Tibial artery (tissue), 4 donors: Measurements from ENCODE around the gene PSMA6.

Experiments used
- DNase-seq, 2 donors: peaks; one replicate each; pipeline ENCODE4 v3.0.0-alpha.2; 2019
- H3K27ac ChIP-seq, 2 donors: fragments of 200-600 bp; sonication (generic) in 1 of 2; 1 replicate in 1 of 2; 2 replicates in 1 of 2; pipeline ENCODE4 v1.5.1; 2018 to 2019; ENCODE audit warnings: mild to moderate bottlenecking in 1 of 2
- H3K27me3 ChIP-seq, 2 donors: fragments of 200-600 bp; sonication (generic) in 1 of 2; one replicate each; pipeline versions ENCODE4 v1.5.1 to v1.6.0; 2016 to 2019
- H3K36me3 ChIP-seq, 3 donors: fragments of 200-600 bp; sonication (generic) in 2 of 3; one replicate each; pipeline ENCODE4 v1.5.1; 2016 to 2019; ENCODE audit warnings: mild to moderate bottlenecking in 2 of 3
- H3K4me1 ChIP-seq, 4 donors: fragments of 200-600 bp; sonication (generic) in 2 of 4; 1 replicate in 3 of 4; 2 replicates in 1 of 4; pipeline ENCODE4 v1.5.1; 2016 to 2019
- H3K4me3 ChIP-seq, 2 donors: fragments of 200-600 bp; sonication (generic) in 1 of 2; 1 replicate in 1 of 2; 2 replicates in 1 of 2; pipeline ENCODE4 v1.5.1; 2018 to 2019; ENCODE audit warnings: mild to moderate bottlenecking in 2 of 2
- H3K9me3 ChIP-seq, 3 donors: fragments of 200-600 bp; sonication (generic) in 1 of 3; one replicate each; pipeline ENCODE4 v1.5.1; 2016 to 2019
- intact Hi-C: fragments of 100-400 bp; cut with DNase I; formaldehyde crosslinking; loops from one replicate; pipeline ENCODE4 v1.15.0; 2023; ENCODE audit warnings: low total_unique reads
- TF ChIP-seq, protein P1 (sequence below), 2 experiments: fragments of 200-600 bp in 1 of 2; fragments of 450-650 bp in 1 of 2; IDR thresholded peaks; one replicate each; pipeline ENCODE4 v1.5.1; 2017 to 2019; ENCODE audit warnings: antibody characterized with exemption in 2 of 2, mild to moderate bottlenecking in 1 of 2, moderate library complexity in 1 of 2

PSMA6 gene

GRCh38 chr14:35304812-35305462 is 12.8 kb downstream of the PSMA6 start:
- intact Hi-C loops = no loop called here
- no peak overlapping the region for H3K4me3 ChIP-seq
- peaks cover 0 to 22% (median 5%) of the 10 kb centered on the region in 4 donors for H3K4me1 ChIP-seq
- TF ChIP-seq, protein P1, sequence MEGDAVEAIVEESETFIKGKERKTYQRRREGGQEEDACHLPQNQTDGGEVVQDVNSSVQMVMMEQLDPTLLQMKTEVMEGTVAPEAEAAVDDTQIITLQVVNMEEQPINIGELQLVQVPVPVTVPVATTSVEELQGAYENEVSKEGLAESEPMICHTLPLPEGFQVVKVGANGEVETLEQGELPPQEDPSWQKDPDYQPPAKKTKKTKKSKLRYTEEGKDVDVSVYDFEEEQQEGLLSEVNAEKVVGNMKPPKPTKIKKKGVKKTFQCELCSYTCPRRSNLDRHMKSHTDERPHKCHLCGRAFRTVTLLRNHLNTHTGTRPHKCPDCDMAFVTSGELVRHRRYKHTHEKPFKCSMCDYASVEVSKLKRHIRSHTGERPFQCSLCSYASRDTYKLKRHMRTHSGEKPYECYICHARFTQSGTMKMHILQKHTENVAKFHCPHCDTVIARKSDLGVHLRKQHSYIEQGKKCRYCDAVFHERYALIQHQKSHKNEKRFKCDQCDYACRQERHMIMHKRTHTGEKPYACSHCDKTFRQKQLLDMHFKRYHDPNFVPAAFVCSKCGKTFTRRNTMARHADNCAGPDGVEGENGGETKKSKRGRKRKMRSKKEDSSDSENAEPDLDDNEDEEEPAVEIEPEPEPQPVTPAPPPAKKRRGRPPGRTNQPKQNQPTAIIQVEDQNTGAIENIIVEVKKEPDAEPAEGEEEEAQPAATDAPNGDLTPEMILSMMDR (IDR thresholded peaks at IDR 0.05) = no peak
- H3K9me3 ChIP-seq = no peaks in the 10 kb centered on the region
- no peak overlapping the region for H3K27ac ChIP-seq
- H3K36me3 ChIP-seq = peaks cover 7 to 12% (median 11%) of the 10 kb centered on the region in 3 donors
- DNase-seq = no peak
- H3K27me3 ChIP-seq = no peaks in the 10 kb centered on the region

DNA sequence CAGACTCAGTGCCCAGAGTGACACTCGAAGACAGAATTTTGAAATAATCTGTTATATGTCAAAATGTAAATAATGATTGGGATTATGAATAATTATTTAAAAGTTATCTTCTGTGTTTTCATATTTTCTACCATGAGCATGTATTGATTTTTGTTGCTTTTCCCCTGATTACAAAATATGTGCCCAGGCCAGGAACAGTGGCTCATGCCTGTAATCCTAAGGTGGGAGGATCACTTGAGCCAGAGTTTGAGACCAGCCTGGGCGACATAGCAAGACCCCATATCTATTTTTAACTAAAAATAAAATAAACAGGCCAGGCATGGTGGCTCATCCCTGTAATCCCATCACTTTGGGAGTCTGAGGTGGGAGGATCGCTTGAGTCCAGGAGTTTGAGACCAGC is 13.5 kb downstream of the PSMA6 start:
- no peaks in the 10 kb centered on the region for H3K27me3 ChIP-seq
- no peaks in the 10 kb centered on the region for H3K9me3 ChIP-seq
- H3K4me1 ChIP-seq = peaks cover 0 to 17% (median 2%) of the 10 kb centered on the region in 4 donors
- no peak overlapping the region for H3K4me3 ChIP-seq
- H3K36me3 ChIP-seq = peaks cover 14 to 19% (median 18%) of the 10 kb centered on the region in 3 donors
- no peak overlapping the region for H3K27ac ChIP-seq
- intact Hi-C loops = no loop called here
- TF ChIP-seq, protein P1 (IDR thresholded peaks at IDR 0.05) = no peak
- no peak for DNase-seq

- TF ChIP-seq, protein P1 (IDR thresholded peaks at IDR 0.05) = no peak
- intact Hi-C loops = no loop called here
- Histone ChIP-seq H3K27ac (no peak overlapping the region), H3K4me3 (no peak overlapping the region), H3K9me3 (no peaks in the 10 kb centered on the region), H3K4me1 (peaks cover 0 to 13% (median 0%) of the 10 kb centered on the region in 4 donors), H3K27me3 (no peaks in the 10 kb centered on the region), H3K36me3 (peaks cover 19 to 24% (median 23%) of the 10 kb centered on the region in 3 donors)
- no peak for DNase-seq
Measured at GRCh38 chr14:35306114-35306513, 13.9 kb downstream of the PSMA6 start.

GRCh38 chr14:35317820-35318219 is 25.6 kb downstream of the PSMA6 start:
- H3K9me3 ChIP-seq = no peaks in the 10 kb centered on the region
- H3K27ac ChIP-seq = no peak overlapping the region
- H3K4me1 ChIP-seq = no peaks in the 10 kb centered on the region
- H3K36me3 ChIP-seq = peaks cover 48 to 68% (median 63%) of the 10 kb centered on the region in 3 donors
- no peak overlapping the region for H3K4me3 ChIP-seq
- H3K27me3 ChIP-seq = no peaks in the 10 kb centered on the region
- intact Hi-C loops = no loop called here
- TF ChIP-seq, protein P1 (IDR thresholded peaks at IDR 0.05) = no peak
- DNase-seq = no peak

- TF ChIP-seq, protein P1 (IDR thresholded peaks at IDR 0.05) = no peak
- intact Hi-C loops = no loop called here
- Histone ChIP-seq H3K27me3 (no peaks in the 10 kb centered on the region), H3K4me3 (no peak overlapping the region), H3K36me3 (peaks cover 37 to 51% (median 48%) of the 10 kb centered on the region in 3 donors), H3K9me3 (no peaks in the 10 kb centered on the region), H3K27ac (no peak overlapping the region), H3K4me1 (no peaks in the 10 kb centered on the region)
- no peak for DNase-seq
Measured at GRCh38 chr14:35319509-35319908, 27.3 kb downstream of the PSMA6 start.
